Activated T-cell treated with anti-CD3 and anti-CD28 coated beads, Interleukin-2, amount 50 U/mL, for 24 hours (primary cell): ENCODE data around the gene SAMM50.

Experiments used
- DNase-seq: peaks from one replicate; pipeline ENCODE4 v3.0.0-alpha.2; 2020
- H3K27ac Mint-ChIP-seq: 2 replicates; pipeline ENCODE4 v1.8.0; 2020; ENCODE audit warnings: mild to moderate bottlenecking, mixed read lengths
- H3K27me3 Mint-ChIP-seq: 2 replicates; pipeline ENCODE4 v1.8.0; 2020; ENCODE audit warnings: mixed read lengths
- H3K36me3 Mint-ChIP-seq: 2 replicates; pipeline ENCODE4 v1.8.0; 2020; ENCODE audit warnings: low read depth, mixed read lengths
- H3K4me1 Mint-ChIP-seq: 2 replicates; pipeline ENCODE4 v1.8.0; 2020; ENCODE audit warnings: low read depth, mixed read lengths
- H3K4me3 Mint-ChIP-seq: 2 replicates; pipeline ENCODE4 v1.8.0; 2020; ENCODE audit warnings: mild to moderate bottlenecking, moderate library complexity, mixed read lengths
- H3K9me3 Mint-ChIP-seq: 2 replicates; pipeline ENCODE4 v1.8.0; 2020; ENCODE audit warnings: mixed read lengths

Gene SAMM50

GRCh38 chr22:43955040-43955882 is at the start of gene SAMM50:
Gene SAMM50 (plus strand): TSS chr22:43955442. CDS start chr22:43955578, 136 bp downstream.
- peak; percentile 93 for DNase-seq
- Mint-ChIP-seq H3K27me3 (no peaks in the 10 kb centered on the region), H3K27ac (peak within 1 kb of the TSS; percentile 93)

GRCh38 chr22:43905681-43906080 is 49.6 kb upstream of the SAMM50 start:
- H3K36me3 Mint-ChIP-seq = no peaks in the 10 kb centered on the region
- H3K9me3 Mint-ChIP-seq = no peaks in the 10 kb centered on the region
- no peak for DNase-seq
- peaks cover 21% of the 10 kb centered on the region for H3K27me3 Mint-ChIP-seq
- H3K4me3 Mint-ChIP-seq = no peak overlapping the region
- H3K4me1 Mint-ChIP-seq = no peaks in the 10 kb centered on the region
- H3K27ac Mint-ChIP-seq = no peak overlapping the region

More at GRCh38 chr22:43955040-43955882, at the start of gene SAMM50:
- Mint-ChIP-seq H3K4me1 (peaks cover 37% of the 10 kb centered on the region), H3K4me3 (peak within 1 kb of the TSS; percentile 95), H3K9me3 (no peaks in the 10 kb centered on the region), H3K36me3 (peaks cover 45% of the 10 kb centered on the region)

- Mint-ChIP-seq H3K4me1 (no peaks in the 10 kb centered on the region), H3K4me3 (no peak overlapping the region), H3K27me3 (peaks cover 23% of the 10 kb centered on the region), H3K27ac (no peak overlapping the region), H3K36me3 (no peaks in the 10 kb centered on the region), H3K9me3 (no peaks in the 10 kb centered on the region)
- DNase-seq = no peak
Measured at GRCh38 chr22:43909708-43910107, 45.5 kb upstream of the SAMM50 start.

- Mint-ChIP-seq H3K36me3 (no peaks in the 10 kb centered on the region), H3K9me3 (no peaks in the 10 kb centered on the region), H3K4me1 (no peaks in the 10 kb centered on the region), H3K4me3 (no peak overlapping the region), H3K27me3 (peaks cover 22% of the 10 kb centered on the region), H3K27ac (no peak overlapping the region)
- no peak for DNase-seq
Measured at GRCh38 chr22:43910178-43910695, 45.0 kb upstream of the SAMM50 start.

GRCh38 chr22:43911351-43911750 is 43.9 kb upstream of the SAMM50 start:
- Mint-ChIP-seq H3K27ac (no peak overlapping the region), H3K36me3 (no peaks in the 10 kb centered on the region), H3K27me3 (peaks cover 24% of the 10 kb centered on the region), H3K4me1 (no peaks in the 10 kb centered on the region), H3K4me3 (no peak overlapping the region), H3K9me3 (no peaks in the 10 kb centered on the region)
- DNase-seq = no peak

GRCh38 chr22:43917521-43917920 is 37.7 kb upstream of the SAMM50 start:
- Mint-ChIP-seq H3K4me3 (no peak overlapping the region), H3K27ac (no peak overlapping the region), H3K9me3 (no peaks in the 10 kb centered on the region), H3K36me3 (no peaks in the 10 kb centered on the region), H3K27me3 (peaks cover 54% of the 10 kb centered on the region), H3K4me1 (no peaks in the 10 kb centered on the region)
- DNase-seq = no peak

GRCh38 chr22:43919106-43919973 is 35.9 kb upstream of the SAMM50 start:
- H3K4me1 Mint-ChIP-seq = peaks cover 3% of the 10 kb centered on the region
- no peak for DNase-seq
- peaks cover 57% of the 10 kb centered on the region for H3K27me3 Mint-ChIP-seq
- H3K9me3 Mint-ChIP-seq = no peaks in the 10 kb centered on the region
- no peak overlapping the region for H3K27ac Mint-ChIP-seq
- H3K4me3 Mint-ChIP-seq = no peak overlapping the region
- no peaks in the 10 kb centered on the region for H3K36me3 Mint-ChIP-seq

- Mint-ChIP-seq H3K4me3 (no peak overlapping the region), H3K27ac (no peak overlapping the region), H3K36me3 (no peaks in the 10 kb centered on the region), H3K27me3 (peaks cover 62% of the 10 kb centered on the region), H3K9me3 (no peaks in the 10 kb centered on the region), H3K4me1 (peaks cover 8% of the 10 kb centered on the region)
- DNase-seq = no peak
Measured at GRCh38 chr22:43921370-43921769, 33.9 kb upstream of the SAMM50 start.

GRCh38 chr22:43922123-43922522 is 33.1 kb upstream of the SAMM50 start:
- Mint-ChIP-seq H3K4me1 (peaks cover 8% of the 10 kb centered on the region), H3K27ac (no peak overlapping the region), H3K9me3 (no peaks in the 10 kb centered on the region), H3K36me3 (no peaks in the 10 kb centered on the region), H3K4me3 (no peak overlapping the region), H3K27me3 (peaks cover 58% of the 10 kb centered on the region)
- no peak for DNase-seq

GRCh38 chr22:43923191-43923590 is 32.1 kb upstream of the SAMM50 start:
- Mint-ChIP-seq H3K36me3 (no peaks in the 10 kb centered on the region), H3K27ac (peak overlapping the region; percentile 20), H3K4me1 (peaks cover 8% of the 10 kb centered on the region), H3K4me3 (peak overlapping the region; percentile 63), H3K27me3 (peaks cover 49% of the 10 kb centered on the region), H3K9me3 (no peaks in the 10 kb centered on the region)
- DNase-seq = no peak

GRCh38 chr22:43923631-43924464 is 31.4 kb upstream of the SAMM50 start, which contains the start of gene PNPLA3:
Gene PNPLA3 (plus strand): TSS chr22:43923805. CDS start chr22:43923912, 107 bp downstream.
- Mint-ChIP-seq H3K36me3 (no peaks in the 10 kb centered on the region), H3K9me3 (no peaks in the 10 kb centered on the region), H3K27me3 (peaks cover 42% of the 10 kb centered on the region), H3K4me1 (peaks cover 8% of the 10 kb centered on the region), H3K4me3 (peak within 1 kb of the TSS; percentile 67), H3K27ac (peak within 1 kb of the TSS; percentile 20)
- DNase-seq = peak; percentile 86

GRCh38 chr22:43924877-43925276 is 30.4 kb upstream of the SAMM50 start:
- Mint-ChIP-seq H3K36me3 (no peaks in the 10 kb centered on the region), H3K27ac (no peak overlapping the region), H3K9me3 (no peaks in the 10 kb centered on the region), H3K4me1 (peaks cover 8% of the 10 kb centered on the region), H3K27me3 (peaks cover 34% of the 10 kb centered on the region), H3K4me3 (peak overlapping the region; percentile 56)
- DNase-seq = no peak

GRCh38 chr22:43925433-43926348 is 29.6 kb upstream of the SAMM50 start:
- Mint-ChIP-seq H3K4me1 (peaks cover 8% of the 10 kb centered on the region), H3K36me3 (no peaks in the 10 kb centered on the region), H3K27me3 (peaks cover 33% of the 10 kb centered on the region), H3K9me3 (no peaks in the 10 kb centered on the region), H3K27ac (no peak overlapping the region), H3K4me3 (no peak overlapping the region)
- DNase-seq = no peak
